Activated CD8-positive, alpha-beta T cell treated with anti-CD3 and anti-CD28 coated beads for 36 hours (primary cell): Measurements from ENCODE around the gene GRIN1. TPM values are rescaled to one million over a fixed set of nuclear protein-coding genes. Genes with fewer than 3 reads are reported as not detected.

Source experiments
- ATAC-seq: fragments of 200-7000 bp; cut with Tn5 transposase; one replicate; pipeline ENCODE4 v1.10.0; 2021; ENCODE audit warnings: mild to moderate bottlenecking, moderate library complexity
- CTCF ChIA-PET: fragments of 350-600 bp; sonication (Branson Sonifier 250); formaldehyde crosslinking; loops from one replicate; lab custom pipeline; 2021; ENCODE audit warnings: antibody characterized with exemption; lab: Charles Lee
- POLR2A ChIA-PET: fragments of 350-600 bp; sonication (Branson Sonifier 250); formaldehyde crosslinking; loops from one replicate; lab custom pipeline; 2021; ENCODE audit warnings: antibody characterized with exemption; lab: Charles Lee
- DNase-seq: peaks from one replicate; pipeline ENCODE4 v3.0.0-alpha.2; 2020
- H3K27ac Mint-ChIP-seq: one replicate; pipeline ENCODE4 v1.8.0; 2021; ENCODE audit warnings: mild to moderate bottlenecking, mixed read lengths
- H3K27me3 Mint-ChIP-seq: one replicate; pipeline ENCODE4 v1.8.0; 2021; ENCODE audit warnings: mixed read lengths
- H3K36me3 Mint-ChIP-seq: one replicate; pipeline ENCODE4 v1.8.0; 2021; ENCODE audit warnings: low read depth, mixed read lengths
- H3K4me1 Mint-ChIP-seq: one replicate; pipeline ENCODE4 v1.8.0; 2021; ENCODE audit warnings: low read depth, mixed read lengths
- H3K4me3 Mint-ChIP-seq: one replicate; pipeline ENCODE4 v1.8.0; 2021; ENCODE audit warnings: mild to moderate bottlenecking, moderate library complexity, mixed read lengths
- H3K9me3 Mint-ChIP-seq: one replicate; pipeline ENCODE4 v1.8.0; 2021; ENCODE audit warnings: mixed read lengths
- CTCF ChIP-seq: fragments of 200-600 bp; IDR thresholded peaks from one replicate; pipeline ENCODE4 v1.8.0; 2022; ENCODE audit warnings: antibody characterized with exemption, mild to moderate bottlenecking
- intact Hi-C: fragments of 100-400 bp; cut with micrococcal nuclease; formaldehyde crosslinking; loops from one replicate; pipeline ENCODE4 v1.10.0; 2022
- total RNA-seq, 2 experiments: library from RNA; stranded (reverse); gene quantifications; one replicate each; pipeline ENCODE4 v1.2.3, GENCODE V29; 2021

GRIN1 gene
- total RNA-seq, 2 experiments from 2014 or later, result not detected

GRCh38 chr9:137147091-137147792, 8.3 kb downstream of the GRIN1 start:
- no peak for ATAC-seq
- no peak for TF ChIP-seq CTCF
- H3K27me3 Mint-ChIP-seq, result peaks cover 12% of the 10 kb centered on the region
- H3K36me3 Mint-ChIP-seq, result no peaks in the 10 kb centered on the region
- H3K4me1 Mint-ChIP-seq, result peaks cover 6% of the 10 kb centered on the region
- H3K4me3 Mint-ChIP-seq, result no peak overlapping the region
- POLR2A ChIA-PET, result interaction anchor here (0.7 to 0.9 kb wide), 2 partner anchors 18 to 48 kb away, joined by 3 to 4 read pairs; no protein-coding TSS in a partner anchor
- intact Hi-C loops, result no loop called here
- DNase-seq, result no peak
- H3K27ac Mint-ChIP-seq, result no peak overlapping the region
- CTCF ChIA-PET, result no interaction called here
- no peaks in the 10 kb centered on the region for H3K9me3 Mint-ChIP-seq

DNA sequence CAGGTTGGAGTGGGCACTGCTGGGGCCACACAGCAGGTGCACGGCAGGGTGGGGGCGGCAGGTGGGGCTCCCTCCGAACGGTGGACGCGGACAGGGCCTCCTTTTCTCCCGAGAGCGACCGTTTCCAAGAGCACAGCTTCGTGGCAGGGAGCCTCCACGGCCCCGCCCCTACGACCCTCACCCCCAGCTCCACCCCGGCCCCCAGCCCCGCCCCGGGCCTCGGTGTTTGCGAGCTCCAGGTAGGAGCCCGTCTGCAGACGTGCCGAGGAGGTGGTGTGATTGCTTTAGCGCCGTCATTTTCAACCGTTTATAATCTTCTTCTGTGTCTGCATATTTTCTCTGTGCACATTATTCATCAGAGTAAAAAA, 8.8 kb downstream of the GRIN1 start:
- peaks cover 6% of the 10 kb centered on the region for H3K4me1 Mint-ChIP-seq
- ChIA-PET POLR2A (interaction anchor here (2.3 kb wide), 1 partner anchor 18 kb away, joined by 8 read pairs; no protein-coding TSS in a partner anchor), CTCF (no interaction called here)
- H3K36me3 Mint-ChIP-seq, result no peaks in the 10 kb centered on the region
- no peaks in the 10 kb centered on the region for H3K9me3 Mint-ChIP-seq
- no peak overlapping the region for H3K4me3 Mint-ChIP-seq
- peaks cover 9% of the 10 kb centered on the region for H3K27me3 Mint-ChIP-seq
- no peak for TF ChIP-seq CTCF
- DNase-seq (no peak), ATAC-seq (no peak)
- no peak overlapping the region for H3K27ac Mint-ChIP-seq
- intact Hi-C loops, result no loop called here

DNA sequence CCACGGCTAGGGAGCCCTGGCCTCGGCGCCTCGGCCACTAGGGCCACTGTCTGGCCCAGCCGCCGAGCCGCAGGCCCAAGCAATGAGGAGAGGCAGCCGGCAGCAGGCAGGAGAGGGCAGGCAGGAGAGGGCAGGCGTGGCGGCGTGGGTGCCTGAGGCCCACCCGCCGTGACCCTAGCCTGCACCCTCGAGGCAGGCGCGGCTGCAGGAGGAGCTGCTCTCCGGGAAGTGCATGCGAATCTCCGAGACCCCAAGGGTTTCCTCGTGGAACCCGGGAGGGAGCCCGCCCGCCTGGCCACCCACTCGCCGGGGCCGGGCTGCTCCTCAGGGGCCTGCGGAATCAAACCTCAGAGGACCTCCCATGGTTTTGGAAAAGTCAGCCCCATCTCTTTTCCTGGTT, 9.3 kb downstream of the GRIN1 start:
- DNase-seq, result no peak
- no peak overlapping the region for H3K4me3 Mint-ChIP-seq
- POLR2A ChIA-PET, result interaction anchor here (2.3 kb wide), 1 partner anchor 18 kb away, joined by 8 read pairs; no protein-coding TSS in a partner anchor

DNA sequence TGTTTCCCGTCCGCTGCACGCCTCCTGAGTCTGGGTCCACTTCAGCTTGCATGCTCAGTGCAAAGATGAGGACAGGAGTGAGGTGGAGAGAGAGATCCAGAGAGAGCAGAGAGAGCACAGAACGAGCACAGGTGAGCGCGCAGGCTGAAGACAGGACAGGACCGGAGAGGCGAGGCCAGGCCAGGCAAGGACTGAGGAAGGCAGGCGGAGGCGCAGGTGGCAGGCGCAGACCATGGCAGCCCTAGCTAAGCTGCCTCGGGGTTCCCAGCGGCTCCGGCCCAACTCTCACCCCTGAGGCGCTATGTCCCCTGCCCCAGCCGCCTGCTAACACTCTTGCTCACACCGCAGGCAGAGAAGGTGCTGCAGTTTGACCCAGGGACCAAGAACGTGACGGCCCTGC, 9.7 kb downstream of the GRIN1 start:
- DNase-seq (no peak), ATAC-seq (no peak)
- Mint-ChIP-seq H3K36me3 (no peaks in the 10 kb centered on the region), H3K27ac (no peak overlapping the region), H3K27me3 (peaks cover 7% of the 10 kb centered on the region), H3K9me3 (no peaks in the 10 kb centered on the region), H3K4me1 (peaks cover 6% of the 10 kb centered on the region), H3K4me3 (no peak overlapping the region)
- ChIA-PET POLR2A (interaction anchor here (1.4 to 2.3 kb wide), 3 partner anchors 19 to 30 kb away, joined by 3 to 8 read pairs (median 4); no protein-coding TSS in a partner anchor), CTCF (no interaction called here)
- intact Hi-C loops, result no loop called here
- no peak for TF ChIP-seq CTCF

More for the DNA sequence above, 9.3 kb downstream of the GRIN1 start:
- Mint-ChIP-seq H3K36me3 (no peaks in the 10 kb centered on the region), H3K9me3 (no peaks in the 10 kb centered on the region), H3K4me1 (peaks cover 6% of the 10 kb centered on the region), H3K27me3 (peaks cover 9% of the 10 kb centered on the region), H3K27ac (no peak overlapping the region)
- ATAC-seq, result no peak
- intact Hi-C loops, result no loop called here
- CTCF ChIA-PET, result no interaction called here
- TF ChIP-seq CTCF, result no peak

GRCh38 chr9:137149363-137149762, 10.4 kb downstream of the GRIN1 start:
- intact Hi-C loops, result no loop called here
- H3K4me1 Mint-ChIP-seq, result peaks cover 6% of the 10 kb centered on the region

More at GRCh38 chr9:137149363-137149762, 10.4 kb downstream of the GRIN1 start:
- Mint-ChIP-seq H3K36me3 (no peaks in the 10 kb centered on the region), H3K4me3 (no peak overlapping the region), H3K9me3 (no peaks in the 10 kb centered on the region), H3K27ac (no peak overlapping the region), H3K27me3 (peaks cover 3% of the 10 kb centered on the region)
- ChIA-PET CTCF (interaction anchor here (0.5 to 0.9 kb wide), 3 partner anchors 16 to 27 kb away, joined by 3 read pairs; no protein-coding TSS in a partner anchor), POLR2A (interaction anchor here (1.4 to 2.3 kb wide), 3 partner anchors 19 to 30 kb away, joined by 3 to 8 read pairs (median 4); no protein-coding TSS in a partner anchor)
- no peak for ATAC-seq
- no peak for TF ChIP-seq CTCF
- no peak for DNase-seq
